Vagina (tissue), 2 donors: ENCODE data around the gene ENTPD8.

ENCODE experiments used
- POLR2A ChIP-seq, 2 donors: fragments of 450-650 bp; IDR thresholded peaks; one replicate each; pipeline ENCODE4 v1.6.1; 2017; ENCODE audit warnings: antibody characterized with exemption in 2 of 2, mild to moderate bottlenecking in 2 of 2, moderate library complexity in 2 of 2
- TF ChIP-seq, protein P1 (sequence below), 3 experiments: fragments of 450-650 bp in 2 of 3; fragments of 200-600 bp in 1 of 3; sonication (generic) in 1 of 3; IDR thresholded peaks; one replicate each; pipeline ENCODE4 v1.5.1; 2017 to 2019; ENCODE audit warnings: antibody characterized with exemption in 3 of 3, mild to moderate bottlenecking in 2 of 3, moderate library complexity in 2 of 3

- TF ChIP-seq, protein P1, sequence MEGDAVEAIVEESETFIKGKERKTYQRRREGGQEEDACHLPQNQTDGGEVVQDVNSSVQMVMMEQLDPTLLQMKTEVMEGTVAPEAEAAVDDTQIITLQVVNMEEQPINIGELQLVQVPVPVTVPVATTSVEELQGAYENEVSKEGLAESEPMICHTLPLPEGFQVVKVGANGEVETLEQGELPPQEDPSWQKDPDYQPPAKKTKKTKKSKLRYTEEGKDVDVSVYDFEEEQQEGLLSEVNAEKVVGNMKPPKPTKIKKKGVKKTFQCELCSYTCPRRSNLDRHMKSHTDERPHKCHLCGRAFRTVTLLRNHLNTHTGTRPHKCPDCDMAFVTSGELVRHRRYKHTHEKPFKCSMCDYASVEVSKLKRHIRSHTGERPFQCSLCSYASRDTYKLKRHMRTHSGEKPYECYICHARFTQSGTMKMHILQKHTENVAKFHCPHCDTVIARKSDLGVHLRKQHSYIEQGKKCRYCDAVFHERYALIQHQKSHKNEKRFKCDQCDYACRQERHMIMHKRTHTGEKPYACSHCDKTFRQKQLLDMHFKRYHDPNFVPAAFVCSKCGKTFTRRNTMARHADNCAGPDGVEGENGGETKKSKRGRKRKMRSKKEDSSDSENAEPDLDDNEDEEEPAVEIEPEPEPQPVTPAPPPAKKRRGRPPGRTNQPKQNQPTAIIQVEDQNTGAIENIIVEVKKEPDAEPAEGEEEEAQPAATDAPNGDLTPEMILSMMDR (IDR thresholded peaks at IDR 0.05): no peak
- TF ChIP-seq POLR2A (IDR thresholded peaks at IDR 0.05): no peak
Measured at GRCh38 chr9:137454145-137454596, 13.0 kb upstream of the ENTPD8 start.
